Measurements from ENCODE around the gene UTP15.

The UTP15 gene, protein sequence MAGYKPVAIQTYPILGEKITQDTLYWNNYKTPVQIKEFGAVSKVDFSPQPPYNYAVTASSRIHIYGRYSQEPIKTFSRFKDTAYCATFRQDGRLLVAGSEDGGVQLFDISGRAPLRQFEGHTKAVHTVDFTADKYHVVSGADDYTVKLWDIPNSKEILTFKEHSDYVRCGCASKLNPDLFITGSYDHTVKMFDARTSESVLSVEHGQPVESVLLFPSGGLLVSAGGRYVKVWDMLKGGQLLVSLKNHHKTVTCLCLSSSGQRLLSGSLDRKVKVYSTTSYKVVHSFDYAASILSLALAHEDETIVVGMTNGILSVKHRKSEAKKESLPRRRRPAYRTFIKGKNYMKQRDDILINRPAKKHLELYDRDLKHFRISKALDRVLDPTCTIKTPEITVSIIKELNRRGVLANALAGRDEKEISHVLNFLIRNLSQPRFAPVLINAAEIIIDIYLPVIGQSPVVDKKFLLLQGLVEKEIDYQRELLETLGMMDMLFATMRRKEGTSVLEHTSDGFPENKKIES

DNA sequence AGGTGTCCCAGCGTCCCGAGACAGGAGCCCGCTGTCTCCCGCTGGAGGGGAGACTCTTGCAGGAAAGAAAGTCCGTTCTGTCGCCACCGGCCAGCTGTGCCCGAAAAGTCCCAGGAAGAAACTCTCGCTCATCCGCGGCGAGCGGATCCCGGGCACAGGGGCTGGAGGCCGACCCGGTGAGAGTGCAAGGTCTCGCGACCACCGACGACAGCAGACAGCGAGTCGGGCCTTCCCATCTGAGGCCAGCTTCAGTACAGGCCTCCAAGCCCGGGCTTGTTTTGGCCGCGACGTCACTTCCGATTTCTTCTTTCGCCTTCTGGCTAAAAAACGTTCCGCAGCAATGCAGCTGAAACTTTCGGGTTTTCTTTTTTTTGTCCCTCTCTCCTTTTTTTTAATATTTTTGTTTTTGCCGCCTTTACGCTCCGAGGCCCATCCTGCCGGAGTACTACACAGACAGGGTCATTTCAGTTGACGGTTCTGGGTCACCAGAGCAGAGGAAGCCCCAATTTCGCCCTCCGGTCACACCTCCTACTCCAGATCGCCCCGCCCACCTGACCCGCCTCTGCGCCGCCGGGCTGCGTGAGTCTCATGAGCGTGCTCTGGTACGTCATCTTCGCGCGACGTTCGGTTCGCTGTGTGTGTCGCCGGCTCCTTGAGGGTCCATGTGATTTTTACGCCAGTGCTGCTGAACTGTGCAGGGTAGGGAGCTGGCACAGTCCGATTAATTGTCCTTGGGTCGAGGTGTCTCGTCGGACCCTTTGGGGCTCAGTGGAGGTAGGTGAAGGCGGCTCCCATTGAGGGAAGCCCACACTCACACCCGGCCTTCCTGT, at the start of gene UTP15, which contains the start of gene ANKRA2:
UTP15 (plus strand) TSS at position 605 of the 830 bp plus-strand sequence. CDS start 1,602 bp downstream, outside the sequence.
ANKRA2 (minus strand) TSS at position 501 of the 830 bp plus-strand sequence. CDS start 2,758 bp downstream, outside the sequence.
- TF ChIP-seq, protein P1, sequence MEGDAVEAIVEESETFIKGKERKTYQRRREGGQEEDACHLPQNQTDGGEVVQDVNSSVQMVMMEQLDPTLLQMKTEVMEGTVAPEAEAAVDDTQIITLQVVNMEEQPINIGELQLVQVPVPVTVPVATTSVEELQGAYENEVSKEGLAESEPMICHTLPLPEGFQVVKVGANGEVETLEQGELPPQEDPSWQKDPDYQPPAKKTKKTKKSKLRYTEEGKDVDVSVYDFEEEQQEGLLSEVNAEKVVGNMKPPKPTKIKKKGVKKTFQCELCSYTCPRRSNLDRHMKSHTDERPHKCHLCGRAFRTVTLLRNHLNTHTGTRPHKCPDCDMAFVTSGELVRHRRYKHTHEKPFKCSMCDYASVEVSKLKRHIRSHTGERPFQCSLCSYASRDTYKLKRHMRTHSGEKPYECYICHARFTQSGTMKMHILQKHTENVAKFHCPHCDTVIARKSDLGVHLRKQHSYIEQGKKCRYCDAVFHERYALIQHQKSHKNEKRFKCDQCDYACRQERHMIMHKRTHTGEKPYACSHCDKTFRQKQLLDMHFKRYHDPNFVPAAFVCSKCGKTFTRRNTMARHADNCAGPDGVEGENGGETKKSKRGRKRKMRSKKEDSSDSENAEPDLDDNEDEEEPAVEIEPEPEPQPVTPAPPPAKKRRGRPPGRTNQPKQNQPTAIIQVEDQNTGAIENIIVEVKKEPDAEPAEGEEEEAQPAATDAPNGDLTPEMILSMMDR (IDR thresholded peaks at IDR 0.05; ENCODE audit: insufficient read depth, low read depth, low read length, missing control alignments): no peak

DNA sequence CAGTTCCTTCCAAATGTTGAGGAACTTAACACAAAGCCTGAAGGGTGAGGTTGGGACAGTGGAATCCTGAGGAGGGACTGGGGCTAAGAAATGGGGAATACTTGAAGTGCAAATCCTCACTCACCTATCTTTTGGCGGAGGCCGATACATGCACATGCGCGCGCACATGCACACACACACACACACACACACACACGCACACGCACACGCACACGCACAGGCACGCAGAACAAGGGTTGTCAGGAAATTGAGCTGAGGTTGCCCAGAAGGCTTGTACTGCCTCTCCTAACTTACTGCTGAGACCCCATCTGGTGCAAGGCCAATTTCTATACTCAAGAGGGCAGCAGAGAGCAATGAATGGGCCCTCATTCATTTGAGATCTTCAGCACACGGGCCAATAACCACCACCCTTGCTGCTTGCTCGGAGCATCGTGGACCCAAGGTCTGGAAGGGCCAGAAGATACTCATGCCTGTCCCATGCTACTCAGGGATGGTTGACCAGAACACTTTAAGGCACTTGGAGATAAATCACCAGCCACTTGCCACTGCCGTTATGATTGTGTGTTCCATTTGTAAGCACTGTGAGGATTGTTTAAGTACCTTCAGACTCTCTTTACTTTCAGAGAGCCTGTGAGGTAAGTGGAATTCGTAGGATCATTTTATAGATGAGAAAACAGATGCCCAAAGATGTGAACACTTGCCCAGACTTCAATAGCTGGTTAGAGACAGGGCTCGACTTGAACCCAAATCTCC, 45.8 kb upstream of the UTP15 start:
- TF ChIP-seq, protein P1 (IDR thresholded peaks at IDR 0.05; ENCODE audit: insufficient read depth, low read depth, low read length, missing control alignments): peak; percentile 85
- peak; percentile 85 for DNase-seq (ENCODE audit: low read depth)
- no peak overlapping the region for H3K4me3 ChIP-seq (ENCODE audit: low read length)

More for the DNA sequence above, at the start of gene UTP15, which contains the start of gene ANKRA2:
- H3K4me3 ChIP-seq (ENCODE audit: low read length): peak within 1 kb of the TSS; percentile 96
- DNase-seq (ENCODE audit: low read depth): peak; percentile 99

DNA sequence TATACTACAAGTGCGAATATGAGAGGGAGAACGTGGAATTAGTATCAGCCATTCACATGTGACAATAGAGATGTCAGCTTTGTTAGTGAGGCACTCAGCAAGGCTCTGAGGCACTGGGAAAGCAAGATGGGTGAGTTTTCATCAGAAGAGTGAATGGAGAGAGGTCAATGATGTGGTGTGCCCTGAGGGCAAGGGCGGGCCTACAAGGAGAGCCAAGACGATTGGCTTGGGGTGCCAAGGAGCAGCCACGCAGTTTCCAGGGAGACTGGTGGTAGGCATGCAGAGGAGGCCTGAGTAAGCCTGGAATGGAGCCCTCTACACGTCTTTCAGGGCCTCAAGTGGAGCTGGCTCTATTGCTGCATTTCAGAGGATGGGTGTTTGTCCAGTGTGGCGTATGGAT, 42.6 kb upstream of the UTP15 start:
- TF ChIP-seq, protein P1 (IDR thresholded peaks at IDR 0.05; ENCODE audit: insufficient read depth, low read depth, low read length, missing control alignments): no peak
- DNase-seq (ENCODE audit: low read depth): peak; percentile 90
- H3K4me3 ChIP-seq (ENCODE audit: low read length): no peak overlapping the region

DNA sequence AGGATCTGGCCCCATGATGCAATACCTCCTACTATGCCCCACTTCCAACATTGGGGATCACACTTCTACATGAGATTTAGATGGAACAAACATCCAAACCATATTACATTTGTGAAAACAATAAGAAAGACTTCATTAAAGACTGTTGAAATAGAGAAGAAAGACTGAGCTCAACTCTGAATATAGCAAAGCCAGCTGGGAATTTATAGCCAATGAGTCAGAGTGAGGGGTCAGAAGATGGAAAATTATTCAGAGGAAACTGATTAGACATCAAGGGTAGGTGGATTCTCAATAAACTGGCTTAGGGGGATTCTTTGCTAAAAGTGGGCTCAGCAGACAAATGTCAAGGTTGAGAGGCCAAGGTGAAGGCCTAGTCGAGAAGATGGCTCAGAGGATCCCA, 41.7 kb upstream of the UTP15 start:
- DNase-seq (ENCODE audit: low read depth): no peak
- TF ChIP-seq, protein P1 (IDR thresholded peaks at IDR 0.05; ENCODE audit: insufficient read depth, low read depth, low read length, missing control alignments): no peak

DNA sequence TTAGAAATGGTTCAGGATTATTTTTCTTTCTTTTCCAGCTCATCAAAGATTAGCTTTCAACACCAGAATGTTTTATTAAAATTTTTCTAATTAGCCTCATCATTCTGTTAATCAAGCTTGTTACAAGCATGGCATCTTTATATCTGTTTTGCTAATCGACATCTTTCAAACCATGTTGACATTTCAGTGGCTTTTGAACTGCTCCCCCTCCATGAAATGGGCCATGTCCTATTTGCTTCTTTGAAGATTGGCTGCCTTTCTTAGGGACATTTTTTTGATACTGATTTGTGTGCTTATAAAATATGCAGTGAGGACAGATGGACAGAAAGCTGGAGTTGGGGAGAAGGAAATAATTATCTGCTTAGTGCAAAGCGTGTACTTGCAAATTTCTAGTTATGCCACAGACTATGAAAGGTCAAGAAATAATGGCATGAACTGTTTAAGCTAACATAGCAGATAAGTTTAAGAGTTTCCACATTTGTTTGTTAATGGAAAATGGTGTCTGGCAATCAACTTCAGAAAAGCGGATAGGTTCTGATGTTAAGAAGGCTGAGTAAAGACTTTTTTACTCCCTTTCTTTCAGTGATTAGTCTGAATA, 39.8 kb upstream of the UTP15 start:
- DNase-seq (ENCODE audit: low read depth): no peak

More for the DNA sequence above, 41.7 kb upstream of the UTP15 start:
- no peak overlapping the region for H3K4me3 ChIP-seq (ENCODE audit: low read length)

More for the DNA sequence above, 39.8 kb upstream of the UTP15 start:
- H3K4me3 ChIP-seq (ENCODE audit: low read length): no peak overlapping the region
- TF ChIP-seq, protein P1 (IDR thresholded peaks at IDR 0.05; ENCODE audit: insufficient read depth, low read depth, low read length, missing control alignments): no peak

Measured in epithelial cell of esophagus (primary cell).